SJCRH30 (cell line): ENCODE data around the gene TTN. TPM values are rescaled to one million over a fixed set of nuclear protein-coding genes. Genes with fewer than 3 reads are reported as not detected.
"Not testable (repeated sequence)": the region's sequence is repeated elsewhere in the genome, so short reads cannot be mapped to it uniquely, and the experiment has no call there.

Experiments used
- DNase-seq, 2 experiments: peaks; one replicate each; pipeline ENCODE4 v3.0.0-alpha.2; 2015 to 2020
- H3K27ac ChIP-seq: fragments of 250-450 bp; sonication (Bioruptor Pico); 2 replicates; pipeline ENCODE4 v1.5.1; 2020; ENCODE audit warnings: mild to moderate bottlenecking, moderate library complexity
- H3K27me3 ChIP-seq: fragments of 250-450 bp; sonication (Bioruptor Pico); 2 replicates; pipeline ENCODE4 v1.5.1; 2020; ENCODE audit warnings: mild to moderate bottlenecking, moderate library complexity
- H3K36me3 ChIP-seq: fragments of 250-450 bp; sonication (Bioruptor Pico); 2 replicates; pipeline ENCODE4 v1.5.1; 2020; ENCODE audit warnings: mild to moderate bottlenecking, moderate library complexity
- H3K4me1 ChIP-seq: fragments of 250-450 bp; sonication (Bioruptor Pico); 2 replicates; pipeline ENCODE4 v1.5.1; 2020; ENCODE audit warnings: mild to moderate bottlenecking, moderate library complexity
- H3K4me3 ChIP-seq: fragments of 250-450 bp; sonication (Bioruptor Pico); 2 replicates; pipeline ENCODE4 v1.5.1; 2020; ENCODE audit warnings: mild to moderate bottlenecking, moderate library complexity
- H3K9me3 ChIP-seq: fragments of 250-450 bp; sonication (Bioruptor Pico); replicated peaks from 2 replicates; pipeline ENCODE4 v1.5.1; 2020; ENCODE audit warnings: mild to moderate bottlenecking, moderate library complexity
- total RNA-seq: library from RNA; depleted of rRNA; stranded (reverse); fragments of >200 nt; shearing (Covaris generic); gene quantifications from 2 replicates; pipeline ENCODE4 v1.2.3, GENCODE V29; 2014

TTN gene
- total RNA-seq, 1 experiment from 2014 or later: 35.0 TPM

DNA sequence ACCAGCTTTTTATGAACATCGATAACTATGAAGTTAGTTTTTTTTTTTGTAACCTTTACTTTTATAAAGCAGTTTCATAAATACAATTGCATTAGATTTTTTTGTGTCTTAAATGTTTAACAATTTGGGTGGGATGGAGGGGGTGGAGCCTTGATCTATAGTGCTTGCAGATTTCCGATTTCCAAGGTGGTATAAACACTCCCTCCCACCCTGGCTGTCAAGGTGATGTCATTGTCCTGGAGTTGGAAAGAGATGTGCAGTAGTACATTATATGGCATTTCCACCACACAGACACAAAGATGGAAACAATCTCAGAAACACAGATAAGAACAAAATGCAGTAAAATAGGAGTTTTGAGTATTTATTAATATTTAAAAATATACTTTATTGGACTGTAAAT, 114.4 kb downstream of the TTN start:
- DNase-seq: no peak
- H3K27ac ChIP-seq: no peak overlapping the region
- no peak overlapping the region for H3K4me3 ChIP-seq
- H3K4me1 ChIP-seq: no peaks in the 10 kb centered on the region
- no peaks in the 10 kb centered on the region for H3K27me3 ChIP-seq
- peaks cover 13% of the 10 kb centered on the region for H3K36me3 ChIP-seq
- no peaks in the 10 kb centered on the region for H3K9me3 ChIP-seq

DNA sequence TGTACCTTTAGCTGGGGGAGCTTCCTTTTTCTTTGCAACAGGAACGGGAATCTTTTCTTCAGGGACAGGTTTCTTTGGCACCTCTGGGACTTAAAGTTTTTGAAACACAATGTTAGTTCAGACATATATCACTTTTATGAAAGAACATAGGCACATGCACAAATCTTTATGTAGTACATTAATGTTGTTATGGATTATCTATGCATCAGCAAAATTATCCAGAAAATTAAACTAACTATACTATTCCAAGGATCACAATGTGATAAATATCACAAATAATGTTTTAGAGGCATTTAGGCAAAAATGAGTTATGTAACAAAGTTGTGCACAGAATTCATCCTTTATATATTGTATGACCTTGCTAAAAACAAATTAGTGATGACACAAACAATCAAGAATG, 117.4 kb downstream of the TTN start:
- Histone ChIP-seq H3K4me3 (no peak overlapping the region), H3K36me3 (peaks cover 23% of the 10 kb centered on the region), H3K4me1 (no peaks in the 10 kb centered on the region), H3K27ac (no peak overlapping the region), H3K27me3 (no peaks in the 10 kb centered on the region), H3K9me3 (no peaks in the 10 kb centered on the region)
- DNase-seq: no peak

DNA sequence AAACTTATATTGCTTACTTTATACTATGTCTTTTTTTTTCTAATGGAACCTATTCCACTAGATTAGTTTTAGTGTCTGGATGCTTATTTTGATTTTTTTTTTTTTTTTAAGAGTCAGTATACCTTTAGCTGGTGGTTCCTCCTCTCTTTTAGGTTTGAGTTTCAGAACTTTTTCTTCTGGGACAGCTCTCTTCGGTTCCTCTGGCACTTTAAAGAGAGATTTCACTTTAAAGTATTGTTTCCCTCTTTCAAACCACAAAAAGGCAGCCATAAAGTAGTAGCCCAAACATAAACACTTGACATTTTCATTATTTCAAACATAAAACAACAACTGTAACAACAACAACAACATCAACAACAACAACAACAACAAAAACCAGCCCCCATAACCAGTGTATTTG, 123.3 kb downstream of the TTN start:
- no peaks in the 10 kb centered on the region for H3K27me3 ChIP-seq
- H3K36me3 ChIP-seq: peaks cover 41% of the 10 kb centered on the region
- H3K27ac ChIP-seq: no peak overlapping the region
- no peak for DNase-seq
- no peaks in the 10 kb centered on the region; the same call in 1 of the 2 replicates for H3K4me1 ChIP-seq
- H3K9me3 ChIP-seq: no peaks in the 10 kb centered on the region
- no peak overlapping the region for H3K4me3 ChIP-seq

DNA sequence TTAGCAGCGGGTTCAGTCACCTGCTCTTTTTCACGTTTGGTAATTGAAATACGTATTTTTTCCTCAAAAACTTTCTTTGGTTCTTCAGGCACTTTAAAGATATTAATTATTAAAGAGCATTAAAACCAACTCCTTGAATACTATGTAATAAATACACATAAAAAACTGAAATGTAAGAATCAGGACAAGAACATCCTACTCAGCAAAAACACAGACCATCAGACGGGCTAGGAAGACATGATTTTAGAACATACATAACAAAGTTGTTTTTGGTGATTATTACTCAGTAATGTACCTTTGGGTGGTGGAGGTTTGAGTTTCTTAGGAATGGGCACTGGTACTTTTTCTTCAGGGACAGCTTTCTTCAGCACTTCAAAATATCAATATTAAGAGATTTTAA, 126.1 kb downstream of the TTN start:
- H3K27ac ChIP-seq: no peak overlapping the region

DNA sequence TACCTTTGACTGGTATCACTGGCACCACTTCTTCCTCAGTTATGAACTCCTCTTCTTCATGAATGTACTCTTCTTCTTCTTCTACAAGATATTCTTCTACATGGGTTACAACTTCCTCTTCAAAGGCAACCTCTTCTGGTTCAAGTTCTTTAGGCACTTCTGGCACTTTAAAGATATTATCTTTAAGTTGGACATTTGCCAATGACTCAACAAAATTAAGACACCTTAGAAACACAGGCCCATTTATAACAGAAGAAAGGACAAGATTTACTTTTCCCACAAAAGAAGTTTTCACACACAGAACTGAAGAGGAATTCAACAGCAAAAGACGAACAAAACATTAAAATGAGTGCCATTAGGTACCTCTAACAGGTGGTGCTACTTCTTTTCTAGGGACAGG, 127.3 kb downstream of the TTN start:
- no peaks in the 10 kb centered on the region for H3K27me3 ChIP-seq
- H3K9me3 ChIP-seq: no peaks in the 10 kb centered on the region
- H3K4me3 ChIP-seq: no peak overlapping the region
- H3K27ac ChIP-seq: no peak overlapping the region
- peaks cover 35% of the 10 kb centered on the region for H3K36me3 ChIP-seq
- no peaks in the 10 kb centered on the region; the same call in 1 of the 2 replicates for H3K4me1 ChIP-seq
- no peak for DNase-seq

More for the DNA sequence above, 126.1 kb downstream of the TTN start:
- DNase-seq: no peak
- Histone ChIP-seq H3K27me3 (no peaks in the 10 kb centered on the region), H3K36me3 (peaks cover 33% of the 10 kb centered on the region), H3K4me1 (no peaks in the 10 kb centered on the region; the same call in 1 of the 2 replicates), H3K9me3 (no peaks in the 10 kb centered on the region), H3K4me3 (no peak overlapping the region)

DNA sequence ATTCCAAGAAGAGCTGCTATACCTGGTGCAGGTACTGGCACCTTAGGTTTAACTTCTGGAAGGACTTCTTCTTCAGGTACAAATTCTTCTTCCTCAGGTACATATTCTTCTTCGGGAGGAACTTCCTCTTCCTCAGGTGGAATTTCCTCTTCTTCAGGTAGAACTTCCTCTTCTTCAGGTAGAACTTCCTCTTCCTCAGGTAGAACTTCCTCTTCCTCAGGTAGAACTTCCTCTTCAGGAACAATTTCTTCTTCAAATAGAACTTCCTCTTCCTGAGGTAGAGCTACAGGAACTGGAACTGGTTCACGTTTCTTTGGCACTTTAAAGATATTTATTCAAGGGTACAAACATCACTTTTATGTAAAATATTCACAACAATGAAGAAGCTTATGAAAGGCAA, 129.6 kb downstream of the TTN start:
- H3K9me3 ChIP-seq: no peaks in the 10 kb centered on the region
- DNase-seq: no peak
- H3K27me3 ChIP-seq: no peaks in the 10 kb centered on the region
- no peak overlapping the region for H3K4me3 ChIP-seq
- peaks cover 34% of the 10 kb centered on the region for H3K36me3 ChIP-seq
- H3K4me1 ChIP-seq: no peaks in the 10 kb centered on the region; the same call in 1 of the 2 replicates
- no peak overlapping the region for H3K27ac ChIP-seq

DNA sequence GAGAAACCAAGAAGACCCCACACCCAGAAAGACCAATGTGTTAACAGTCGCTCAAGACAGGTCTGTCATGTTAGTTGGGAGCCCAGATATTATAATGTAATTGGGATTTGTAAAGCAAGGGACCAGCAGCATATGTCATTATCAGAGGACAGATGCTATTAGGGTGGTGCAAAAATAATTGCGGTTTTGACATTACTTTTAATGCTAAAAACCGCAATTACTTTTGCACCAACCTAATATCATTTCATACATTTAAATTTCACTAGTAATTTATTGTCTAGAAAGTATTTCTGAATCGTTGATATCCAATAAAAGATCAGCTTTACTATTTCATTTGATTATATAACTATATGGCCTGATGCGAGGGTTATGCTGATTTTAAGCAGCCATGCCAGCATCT, 131.2 kb downstream of the TTN start:
- H3K27me3 ChIP-seq: no peaks in the 10 kb centered on the region
- no peaks in the 10 kb centered on the region for H3K4me1 ChIP-seq
- H3K36me3 ChIP-seq: peaks cover 28% of the 10 kb centered on the region
- H3K4me3 ChIP-seq: no peak overlapping the region
- no peaks in the 10 kb centered on the region for H3K9me3 ChIP-seq
- no peak for DNase-seq
- H3K27ac ChIP-seq: no peak overlapping the region

DNA sequence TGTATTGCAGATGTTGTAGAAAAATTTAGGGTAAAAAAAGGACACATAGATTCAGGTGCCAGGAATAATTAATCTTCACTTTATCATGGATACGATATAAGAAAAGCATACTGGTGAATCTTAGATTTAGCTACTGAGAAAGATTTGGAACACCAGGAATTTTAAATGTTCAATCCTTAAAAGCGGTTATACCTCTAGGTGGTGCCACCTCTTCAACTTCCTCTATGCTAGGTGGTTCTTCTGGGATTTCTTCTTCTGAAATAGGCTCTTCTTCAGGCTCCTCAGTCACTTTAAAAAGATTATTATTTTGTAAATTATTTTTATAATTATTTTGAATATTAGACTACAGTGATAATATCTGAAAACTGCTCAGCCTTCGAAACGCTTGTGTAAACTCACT, 133.1 kb downstream of the TTN start:
- H3K27me3 ChIP-seq: no peaks in the 10 kb centered on the region
- H3K27ac ChIP-seq: no peak overlapping the region
- H3K36me3 ChIP-seq: peaks cover 26% of the 10 kb centered on the region
- H3K4me1 ChIP-seq: no peaks in the 10 kb centered on the region
- H3K9me3 ChIP-seq: no peaks in the 10 kb centered on the region
- H3K4me3 ChIP-seq: no peak overlapping the region
- peak in 1 of 2 experiments; percentile 31 for DNase-seq

DNA sequence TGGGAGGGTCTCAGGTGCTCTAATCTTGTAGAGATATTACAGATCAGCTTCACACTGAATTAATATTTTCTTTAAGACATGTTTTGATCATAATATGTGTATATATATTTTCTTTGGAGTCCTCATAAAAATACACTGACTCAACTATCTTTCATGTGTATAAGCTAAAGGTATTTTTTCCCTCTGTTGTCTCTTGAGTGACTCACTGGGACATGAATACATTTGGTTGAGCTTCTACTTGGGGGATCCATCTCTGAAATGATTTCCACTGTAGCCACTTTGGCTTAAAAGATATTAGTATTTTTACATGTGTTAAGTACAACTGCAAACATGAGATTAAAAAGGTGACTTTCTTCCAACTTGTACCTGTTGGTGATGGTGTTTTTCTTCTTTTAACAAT, 140.8 kb downstream of the TTN start:
- Histone ChIP-seq H3K27ac (no peak overlapping the region), H3K4me3 (no peak overlapping the region), H3K27me3 (no peaks in the 10 kb centered on the region), H3K9me3 (no peaks in the 10 kb centered on the region), H3K4me1 (no peaks in the 10 kb centered on the region), H3K36me3 (peaks cover 8% of the 10 kb centered on the region)
- no peak for DNase-seq

DNA sequence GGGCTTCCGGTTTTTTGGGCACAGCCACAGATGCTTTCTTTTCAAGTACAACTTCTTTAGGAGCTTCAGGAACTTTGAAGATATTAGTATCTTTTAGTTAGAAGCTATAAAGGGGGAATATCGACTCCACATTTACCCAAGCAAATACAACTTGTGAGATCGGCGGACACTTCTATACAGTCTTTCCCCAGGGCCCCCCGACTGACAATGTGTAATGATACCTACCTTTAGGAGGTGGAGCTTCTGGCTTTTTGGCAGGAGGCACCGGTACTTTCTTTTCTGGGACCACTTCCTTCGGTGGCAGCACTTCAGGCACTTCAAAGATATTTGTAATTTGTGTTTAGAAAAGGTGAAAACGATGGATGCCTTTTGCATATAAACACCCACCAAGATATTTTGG, 148.7 kb downstream of the TTN start:
- DNase-seq: not testable (repeated sequence)

DNA sequence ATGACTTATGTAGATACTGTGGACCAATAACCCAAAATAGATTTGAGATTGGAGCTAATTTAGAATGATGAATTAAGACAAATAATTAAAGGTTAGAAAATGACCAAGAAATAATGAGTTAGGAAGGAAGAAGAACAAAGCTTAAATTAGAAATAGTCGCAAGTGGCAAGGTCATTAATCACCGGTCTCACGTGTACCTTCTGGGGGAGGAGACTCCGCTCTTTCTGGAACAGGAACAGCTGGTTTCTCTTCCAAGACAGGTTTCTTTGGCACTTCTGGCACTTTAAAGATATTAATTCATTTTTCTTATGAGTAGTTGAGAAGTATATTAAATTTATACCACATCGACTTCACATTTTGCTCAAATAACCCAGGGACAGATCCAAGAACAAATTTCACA, 156.7 kb downstream of the TTN start:
- Histone ChIP-seq H3K27me3 (no peaks in the 10 kb centered on the region), H3K36me3 (peaks cover 9% of the 10 kb centered on the region), H3K27ac (no peak overlapping the region), H3K4me3 (no peak overlapping the region), H3K4me1 (no peaks in the 10 kb centered on the region), H3K9me3 (no peaks in the 10 kb centered on the region)
- no peak for DNase-seq

More for the DNA sequence above, 148.7 kb downstream of the TTN start:
- H3K4me3 ChIP-seq, H3K9me3 ChIP-seq, H3K27ac ChIP-seq, H3K4me1 ChIP-seq, H3K27me3 ChIP-seq, H3K36me3 ChIP-seq: not testable (repeated sequence)

DNA sequence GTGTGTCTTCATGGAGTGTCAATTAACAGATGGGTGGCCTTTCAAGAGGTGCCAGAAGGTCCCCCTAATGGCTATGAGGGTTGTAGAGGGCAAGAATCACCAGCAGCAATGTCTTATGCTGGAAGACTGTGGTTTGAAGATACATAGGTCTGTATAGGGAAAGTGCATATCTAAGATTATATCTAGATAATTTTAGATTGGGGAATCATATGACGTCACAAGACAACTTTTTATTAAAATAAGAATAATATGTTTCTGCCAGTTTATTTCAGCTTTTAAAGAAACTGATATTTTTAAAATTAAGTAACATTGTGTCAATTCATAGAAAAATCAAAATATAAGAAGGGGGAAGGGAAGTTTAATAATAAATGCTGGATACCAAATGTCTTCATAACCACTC, 162.3 kb downstream of the TTN start:
- H3K27ac ChIP-seq: no peak overlapping the region
- H3K9me3 ChIP-seq: no peaks in the 10 kb centered on the region
- no peaks in the 10 kb centered on the region for H3K4me1 ChIP-seq
- H3K36me3 ChIP-seq: 0 out of 2 replicates have a peak, but pooled peaks cover 5% of the 10 kb centered on the region
- DNase-seq: no peak
- no peaks in the 10 kb centered on the region for H3K27me3 ChIP-seq
- H3K4me3 ChIP-seq: no peak overlapping the region

DNA sequence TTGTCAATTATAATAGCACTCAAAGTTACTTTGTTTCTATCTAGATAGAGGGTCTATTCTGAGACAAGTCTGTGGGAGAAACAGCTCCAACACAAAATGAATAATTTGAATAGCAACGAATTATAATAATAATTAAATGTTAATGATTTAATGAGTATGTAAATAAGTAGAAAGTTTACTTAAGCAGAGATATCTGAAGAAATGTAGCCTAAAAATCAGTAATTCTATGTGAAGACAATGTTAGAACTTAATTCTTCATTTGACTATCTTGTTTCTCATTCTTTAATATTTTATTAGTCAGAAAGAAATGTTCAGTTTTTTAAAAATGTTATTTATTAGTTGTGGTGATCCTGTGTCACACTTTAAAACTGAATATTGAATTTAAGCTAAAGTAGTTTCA, 165.7 kb downstream of the TTN start:
- no peak overlapping the region for H3K27ac ChIP-seq
- no peak overlapping the region for H3K4me3 ChIP-seq
- no peaks in the 10 kb centered on the region for H3K4me1 ChIP-seq
- no peaks in the 10 kb centered on the region for H3K27me3 ChIP-seq
- no peak for DNase-seq
- no peaks in the 10 kb centered on the region for H3K9me3 ChIP-seq
- peaks cover 7% of the 10 kb centered on the region for H3K36me3 ChIP-seq

DNA sequence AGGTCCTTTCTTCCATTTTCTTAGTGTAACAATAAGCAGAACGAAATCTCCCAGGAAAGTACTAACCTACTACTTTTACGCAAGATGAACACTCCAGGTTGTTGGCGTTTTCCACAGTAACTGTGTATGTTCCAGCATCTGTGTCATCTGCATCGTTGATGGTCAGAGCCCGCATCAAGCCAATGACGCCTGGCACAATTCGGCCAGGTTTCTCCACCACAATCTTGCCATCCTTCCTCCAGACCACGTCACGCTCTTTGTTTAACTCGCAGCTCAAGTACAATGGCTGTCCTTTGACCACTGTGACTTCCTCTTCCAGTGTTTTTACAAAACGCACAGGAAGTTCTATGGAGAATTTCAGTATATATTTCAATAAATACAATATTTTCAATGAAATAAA, 171.3 kb downstream of the TTN start:
- no peak overlapping the region for H3K4me3 ChIP-seq
- no peak overlapping the region for H3K27ac ChIP-seq
- no peak for DNase-seq
- H3K36me3 ChIP-seq: peaks cover 38% of the 10 kb centered on the region
- no peaks in the 10 kb centered on the region for H3K4me1 ChIP-seq
- H3K27me3 ChIP-seq: no peaks in the 10 kb centered on the region
- H3K9me3 ChIP-seq: no peaks in the 10 kb centered on the region

DNA sequence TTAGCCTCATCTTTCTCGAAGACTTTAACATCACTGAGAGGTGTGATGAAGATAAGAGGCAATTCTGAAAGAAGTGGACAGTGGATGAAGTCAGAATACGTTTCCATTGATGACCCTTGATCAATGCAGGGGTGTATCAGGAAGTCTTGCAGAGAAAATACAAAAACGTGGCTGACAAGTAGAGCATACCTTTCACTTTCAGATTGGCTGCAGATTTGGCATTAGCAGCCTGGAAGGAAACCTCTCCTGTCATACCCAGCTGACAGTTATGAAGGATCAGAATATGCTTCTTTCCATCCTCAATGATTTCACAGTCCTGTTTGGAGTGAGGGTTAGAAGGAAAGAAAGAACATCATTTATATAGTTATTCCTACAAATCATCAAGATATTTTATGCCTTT, 174.5 kb downstream of the TTN start:
- Histone ChIP-seq H3K9me3 (no peaks in the 10 kb centered on the region), H3K36me3 (peaks cover 31% of the 10 kb centered on the region), H3K27me3 (no peaks in the 10 kb centered on the region), H3K4me3 (no peak overlapping the region), H3K4me1 (peaks cover 12% of the 10 kb centered on the region), H3K27ac (no peak overlapping the region)
- DNase-seq: no peak

DNA sequence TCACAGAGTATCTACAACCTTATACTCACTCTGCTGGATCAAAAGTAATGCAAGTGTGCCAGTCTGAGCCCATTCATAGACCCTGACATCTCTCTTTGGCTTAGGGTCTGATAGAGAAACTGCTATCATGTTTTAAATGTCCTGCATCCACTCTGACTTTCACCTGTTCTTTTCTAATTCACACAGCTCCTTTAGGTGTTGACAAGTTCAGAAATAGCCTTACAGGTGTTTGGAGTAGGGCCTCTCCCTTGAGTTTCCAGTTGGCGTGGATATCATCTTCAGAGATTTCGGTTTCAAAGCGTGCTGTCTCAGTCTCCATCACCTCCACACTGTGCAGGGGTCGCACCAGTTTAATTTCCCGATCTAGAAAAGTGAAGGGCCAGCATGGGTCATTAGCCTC, 176.6 kb downstream of the TTN start:
- peaks cover 32% of the 10 kb centered on the region for H3K36me3 ChIP-seq
- no peak overlapping the region for H3K4me3 ChIP-seq
- no peak for DNase-seq
- no peaks in the 10 kb centered on the region for H3K9me3 ChIP-seq
- H3K4me1 ChIP-seq: peaks cover 21% of the 10 kb centered on the region
- no peaks in the 10 kb centered on the region for H3K27me3 ChIP-seq
- H3K27ac ChIP-seq: no peak overlapping the region

DNA sequence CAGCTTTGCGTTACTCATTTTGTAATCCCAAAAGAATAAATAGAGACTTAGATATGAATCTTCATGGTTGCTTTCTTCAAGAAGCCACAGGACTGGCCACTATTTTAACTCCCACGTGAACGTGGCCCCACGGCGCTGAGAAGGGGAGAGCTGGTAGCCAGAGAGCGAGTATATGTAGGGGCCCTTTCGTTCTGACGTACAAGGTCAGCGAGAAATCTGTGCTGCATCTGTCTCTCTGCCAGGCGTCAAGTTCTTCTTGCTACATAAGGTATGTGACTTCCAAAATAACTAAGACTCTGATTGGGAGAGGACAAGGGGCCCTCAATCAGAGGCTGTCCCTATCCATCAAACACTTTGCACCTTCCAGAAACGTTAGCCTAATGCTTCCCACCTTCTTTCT, 177.8 kb downstream of the TTN start:
- Histone ChIP-seq H3K4me3 (no peak overlapping the region), H3K9me3 (no peaks in the 10 kb centered on the region), H3K27me3 (no peaks in the 10 kb centered on the region), H3K36me3 (peaks cover 26% of the 10 kb centered on the region), H3K4me1 (peaks cover 21% of the 10 kb centered on the region), H3K27ac (no peak overlapping the region)
- no peak for DNase-seq
